OCI-LY7 (cell line): Measurements from ENCODE around the gene FYN. TPM values are rescaled to one million over a fixed set of nuclear protein-coding genes. Genes with fewer than 3 reads are reported as not detected.

Experiments used
- BruUV-seq: library from RNA; stranded (reverse); fragments of 400-500 nt; replicated peaks from 2 replicates; lab custom pipeline; 2021; lab: Mats Ljungman, UMichigan
- CTCF ChIA-PET: fragments of 300-600 bp; sonication (Branson Sonifier 250); formaldehyde crosslinking; loops from one replicate; lab custom pipeline; 2022; ENCODE audit warnings: antibody characterized with exemption; ENCODE audit not compliant: unreplicated experiment; lab: Charles Lee
- POLR2A ChIA-PET: fragments of 300-600 bp; sonication (Branson Sonifier 250); formaldehyde crosslinking; loops from one replicate; lab custom pipeline; 2022; ENCODE audit warnings: antibody characterized with exemption; lab: Charles Lee
- DNase-seq: peaks from one replicate; pipeline ENCODE4 v3.0.0-alpha.2; 2015; ENCODE audit warnings: low spot score
- H2AFZ ChIP-seq: fragments of 200-600 bp; sonication (generic), shearing (Covaris generic); 2 replicates; pipeline ENCODE4 v1.6.1; 2014; ENCODE audit warnings: mild to moderate bottlenecking, antibody characterized with exemption, low read length, moderate library complexity
- H3K27ac ChIP-seq: fragments of 200-600 bp; sonication (generic); 2 replicates; pipeline ENCODE4 v1.5.1; 2014; ENCODE audit warnings: mixed run types, low read depth, mild to moderate bottlenecking, moderate library complexity, low read length, inconsistent platforms; ENCODE audit not compliant: poor library complexity, severe bottlenecking
- H3K36me3 ChIP-seq: fragments of 200-600 bp; sonication (generic); 2 replicates; pipeline ENCODE4 v1.6.1; 2014; ENCODE audit warnings: mild to moderate bottlenecking, antibody characterized with exemption, low read length, moderate library complexity, mixed read lengths; ENCODE audit not compliant: insufficient read depth
- H3K4me1 ChIP-seq: fragments of 200-600 bp; sonication (generic); 2 replicates; pipeline ENCODE4 v1.5.1; 2014; ENCODE audit warnings: mild to moderate bottlenecking, low read length; ENCODE audit not compliant: insufficient read depth, poor library complexity, severe bottlenecking
- H3K4me2 ChIP-seq: fragments of 200-600 bp; sonication (generic); 2 replicates; pipeline ENCODE4 v1.6.1; 2014; ENCODE audit warnings: mild to moderate bottlenecking, low read length
- H3K4me3 ChIP-seq: fragments of 200-600 bp; sonication (generic); 2 replicates; pipeline ENCODE4 v1.5.1; 2014; ENCODE audit warnings: mild to moderate bottlenecking, low read depth, low read length; ENCODE audit not compliant: poor library complexity, severe bottlenecking
- H3K79me2 ChIP-seq: fragments of 200-600 bp; sonication (generic); 2 replicates; pipeline ENCODE4 v1.6.1; 2016; ENCODE audit warnings: low read depth, mild to moderate bottlenecking, low read length, moderate library complexity, mixed read lengths; ENCODE audit not compliant: insufficient read depth
- H3K9me2 ChIP-seq: fragments of 200-600 bp; sonication (generic); 2 replicates; pipeline ENCODE4 v1.6.1; 2016; ENCODE audit warnings: mild to moderate bottlenecking, low read length, mixed read lengths; ENCODE audit not compliant: insufficient read depth
- H3K9me3 ChIP-seq: fragments of 200-600 bp; sonication (generic); 2 replicates; pipeline ENCODE4 v1.6.1; 2014; ENCODE audit warnings: mild to moderate bottlenecking, mixed run types, low read length, mixed read lengths
- H4K20me1 ChIP-seq: fragments of 200-600 bp; sonication (generic); 2 replicates; pipeline ENCODE4 v1.6.1; 2014; ENCODE audit warnings: mild to moderate bottlenecking, antibody characterized with exemption, low read length, moderate library complexity, mixed read lengths; ENCODE audit not compliant: insufficient read depth
- EZH2phosphoT487 ChIP-seq: fragments of 200-600 bp; sonication (generic); IDR thresholded peaks from 2 replicates; pipeline ENCODE4 v1.6.1; 2018; ENCODE audit warnings: low read depth, borderline replicate concordance, mild to moderate bottlenecking, mixed run types, antibody characterized with exemption, low read length, moderate library complexity, mixed read lengths
- intact Hi-C: fragments of 100-400 bp; cut with micrococcal nuclease; formaldehyde crosslinking; loops from one replicate; pipeline ENCODE4 v1.10.0; 2022; ENCODE audit not compliant: unreplicated experiment
- total RNA-seq, 2 experiments: library from RNA; depleted of rRNA in 1 of 2; stranded (reverse); fragments of >200 nt in 1 of 2; shearing (Covaris generic) in 1 of 2; gene quantifications; 2 replicates each; pipeline ENCODE4 v1.2.3, GENCODE V29; 2014 to 2022
- TF ChIP-seq, protein P1 (sequence below): fragments of 200-600 bp; sonication (generic); conservative IDR thresholded peaks from 2 replicates; pipeline ENCODE4 v1.5.1; 2014; ENCODE audit warnings: mild to moderate bottlenecking, antibody characterized with exemption, low read length, moderate library complexity, mixed read lengths

Gene FYN
- total RNA-seq, 2 experiments from 2014 or later, result 57.3 to 92.9 TPM

DNA sequence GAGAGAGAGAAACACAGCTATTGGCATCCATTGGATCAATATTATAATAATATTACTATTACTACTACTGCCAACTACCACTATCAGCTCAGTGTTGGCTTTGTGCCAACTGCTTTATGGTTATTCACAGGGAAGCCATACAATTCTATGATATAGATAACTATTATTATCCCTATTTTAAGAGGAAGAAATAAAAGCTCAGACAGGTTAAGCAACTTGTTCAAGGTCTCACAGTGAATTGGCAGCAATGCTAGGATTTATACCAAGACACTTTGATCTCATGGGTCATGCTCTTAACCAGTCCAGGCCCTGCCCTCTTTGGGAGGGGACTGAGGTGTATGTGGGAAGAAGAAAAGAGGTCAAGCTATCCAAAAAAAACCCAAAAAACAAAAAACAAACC is 185.6 kb downstream of the FYN start:
- Histone ChIP-seq H3K9me2 (no peaks in the 10 kb centered on the region), H3K79me2 (no peaks in the 10 kb centered on the region), H3K9me3 (no peaks in the 10 kb centered on the region), H2AFZ (no peak overlapping the region), H4K20me1 (no peaks in the 10 kb centered on the region), H3K4me2 (no peak overlapping the region), H3K4me3 (no peak overlapping the region), H3K4me1 (peaks cover 4% of the 10 kb centered on the region), H3K27ac (no peak overlapping the region), H3K36me3 (peaks cover 21% of the 10 kb centered on the region; the same call in 1 of the 2 replicates)
- ChIA-PET POLR2A (interaction anchor here (0.6 to 0.7 kb wide), 2 partner anchors 330 to 414 kb away, joined by 3 to 4 read pairs; no protein-coding TSS in a partner anchor), CTCF (interaction anchor here (0.7 kb wide), 1 partner anchor 304 kb away, joined by 3 read pairs; no protein-coding TSS in a partner anchor)
- DNase-seq, result no peak
- no peak for TF ChIP-seq EZH2phosphoT487
- TF ChIP-seq, protein P1, sequence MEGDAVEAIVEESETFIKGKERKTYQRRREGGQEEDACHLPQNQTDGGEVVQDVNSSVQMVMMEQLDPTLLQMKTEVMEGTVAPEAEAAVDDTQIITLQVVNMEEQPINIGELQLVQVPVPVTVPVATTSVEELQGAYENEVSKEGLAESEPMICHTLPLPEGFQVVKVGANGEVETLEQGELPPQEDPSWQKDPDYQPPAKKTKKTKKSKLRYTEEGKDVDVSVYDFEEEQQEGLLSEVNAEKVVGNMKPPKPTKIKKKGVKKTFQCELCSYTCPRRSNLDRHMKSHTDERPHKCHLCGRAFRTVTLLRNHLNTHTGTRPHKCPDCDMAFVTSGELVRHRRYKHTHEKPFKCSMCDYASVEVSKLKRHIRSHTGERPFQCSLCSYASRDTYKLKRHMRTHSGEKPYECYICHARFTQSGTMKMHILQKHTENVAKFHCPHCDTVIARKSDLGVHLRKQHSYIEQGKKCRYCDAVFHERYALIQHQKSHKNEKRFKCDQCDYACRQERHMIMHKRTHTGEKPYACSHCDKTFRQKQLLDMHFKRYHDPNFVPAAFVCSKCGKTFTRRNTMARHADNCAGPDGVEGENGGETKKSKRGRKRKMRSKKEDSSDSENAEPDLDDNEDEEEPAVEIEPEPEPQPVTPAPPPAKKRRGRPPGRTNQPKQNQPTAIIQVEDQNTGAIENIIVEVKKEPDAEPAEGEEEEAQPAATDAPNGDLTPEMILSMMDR, result no peak
- intact Hi-C loops, result no loop called here
- BruUV-seq, result no TSS peak

DNA sequence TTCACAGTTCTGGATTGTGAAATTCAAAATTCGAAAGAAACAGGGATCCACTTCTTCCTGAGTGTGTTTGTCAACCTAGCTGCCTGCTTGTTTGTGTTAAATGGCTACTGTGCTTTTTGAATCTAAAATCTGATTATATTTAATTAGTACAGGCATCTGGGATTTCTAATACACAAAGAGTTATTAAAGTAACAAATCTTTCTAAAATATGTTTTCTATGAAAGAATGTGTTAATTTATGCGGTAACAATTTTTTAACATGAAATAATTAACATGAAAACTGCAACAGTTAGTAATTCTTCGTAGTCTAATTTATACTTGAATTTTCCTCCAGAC is 186.4 kb downstream of the FYN start:
- CTCF ChIA-PET, result no interaction called here
- Histone ChIP-seq H3K4me2 (no peak overlapping the region), H3K9me2 (no peaks in the 10 kb centered on the region), H4K20me1 (no peaks in the 10 kb centered on the region), H2AFZ (no peak overlapping the region), H3K79me2 (no peaks in the 10 kb centered on the region), H3K4me1 (peaks cover 4% of the 10 kb centered on the region), H3K36me3 (peaks cover 19% of the 10 kb centered on the region; the same call in 1 of the 2 replicates), H3K9me3 (no peaks in the 10 kb centered on the region), H3K4me3 (no peak overlapping the region), H3K27ac (no peak overlapping the region)
- no TSS peak for BruUV-seq
- no peak for TF ChIP-seq EZH2phosphoT487
- TF ChIP-seq, protein P1, result no peak
- intact Hi-C loops, result no loop called here
- POLR2A ChIA-PET, result no interaction called here
- no peak for DNase-seq

DNA sequence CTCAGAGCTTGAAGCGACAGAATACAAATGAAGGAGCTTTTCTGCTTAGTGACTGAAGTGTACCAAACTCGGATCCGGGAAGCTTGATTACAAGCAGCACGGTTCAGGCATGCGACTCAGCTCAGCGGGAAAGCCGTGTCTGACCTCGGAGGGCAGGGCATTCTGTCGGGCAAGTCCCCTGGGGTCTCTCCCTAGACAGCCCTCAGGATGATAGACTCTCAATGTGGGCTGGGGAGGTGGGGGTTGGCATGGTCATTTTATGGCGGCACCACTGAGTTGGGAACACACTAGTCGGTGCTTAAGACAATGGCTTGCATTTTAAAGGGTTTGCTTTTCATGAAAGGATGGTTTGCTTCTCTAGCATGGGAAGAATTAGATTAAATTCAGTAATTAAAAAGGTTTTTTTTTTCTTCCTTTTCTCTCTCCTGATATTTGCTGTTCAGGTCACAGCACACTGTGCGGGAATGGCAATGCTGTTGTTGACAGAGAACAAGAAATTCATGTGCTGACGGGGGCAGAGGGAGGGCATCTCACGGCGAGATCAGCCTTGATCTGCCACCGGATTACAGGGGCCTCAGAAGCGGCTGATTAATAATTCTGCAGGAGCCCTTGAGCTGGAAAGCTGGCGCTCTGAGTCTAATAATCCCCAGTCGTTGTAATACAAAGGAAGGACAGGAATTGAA is 186.9 kb downstream of the FYN start:
- intact Hi-C loops, result no loop called here
- no TSS peak for BruUV-seq
- Histone ChIP-seq H3K9me3 (no peaks in the 10 kb centered on the region), H3K4me1 (peaks cover 4% of the 10 kb centered on the region), H3K4me3 (no peak overlapping the region), H3K79me2 (no peaks in the 10 kb centered on the region), H4K20me1 (no peaks in the 10 kb centered on the region), H2AFZ (no peak overlapping the region), H3K9me2 (no peaks in the 10 kb centered on the region), H3K4me2 (no peak overlapping the region), H3K27ac (no peak overlapping the region), H3K36me3 (peaks cover 19% of the 10 kb centered on the region; the same call in 1 of the 2 replicates)
- no peak for TF ChIP-seq EZH2phosphoT487
- TF ChIP-seq, protein P1, result no peak
- no peak for DNase-seq
- POLR2A ChIA-PET, result no interaction called here
- CTCF ChIA-PET, result no interaction called here
